ENCODE measurements around the gene ALKBH7. TPM values are rescaled to one million over a fixed set of nuclear protein-coding genes. Genes with fewer than 3 reads are reported as not detected.

The ALKBH7 gene
- total and polyA plus RNA-seq, 2 of the 13 experiments (the other 11 are each of a cell fraction or from before 2014, with no cell fraction given), result 29.6 to 45.9 TPM

GRCh38 chr19:6373813-6374108 is 1.2 kb downstream of the ALKBH7 start:
- CTCF ChIA-PET (ENCODE audit: low intra/inter-chr PET ratio, low total read pairs), result no interaction called here
- TF ChIP-seq, protein P1, sequence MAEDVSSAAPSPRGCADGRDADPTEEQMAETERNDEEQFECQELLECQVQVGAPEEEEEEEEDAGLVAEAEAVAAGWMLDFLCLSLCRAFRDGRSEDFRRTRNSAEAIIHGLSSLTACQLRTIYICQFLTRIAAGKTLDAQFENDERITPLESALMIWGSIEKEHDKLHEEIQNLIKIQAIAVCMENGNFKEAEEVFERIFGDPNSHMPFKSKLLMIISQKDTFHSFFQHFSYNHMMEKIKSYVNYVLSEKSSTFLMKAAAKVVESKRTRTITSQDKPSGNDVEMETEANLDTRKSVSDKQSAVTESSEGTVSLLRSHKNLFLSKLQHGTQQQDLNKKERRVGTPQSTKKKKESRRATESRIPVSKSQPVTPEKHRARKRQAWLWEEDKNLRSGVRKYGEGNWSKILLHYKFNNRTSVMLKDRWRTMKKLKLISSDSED (CRISPR knock-in tag; IDR thresholded peaks at IDR 0.05), result 0 out of 2 replicates have a peak, but pooled peaks have one; percentile 22
- TF ChIP-seq HOXA3 (CRISPR knock-in tag; IDR thresholded peaks at IDR 0.05), result 0 out of 2 replicates have a peak, but pooled peaks have one; percentile 24
- TF ChIP-seq GABPB1 (CRISPR knock-in tag; IDR thresholded peaks at IDR 0.05), result 0 out of 2 replicates have a peak, but pooled peaks have one; percentile 19
- TF ChIP-seq MED13 (CRISPR knock-in tag; IDR thresholded peaks at IDR 0.05), result no peak
- TF ChIP-seq GABPA (IDR thresholded peaks at IDR 0.05; ENCODE audit: low read depth, low read length), result no peak
- 0 out of 2 replicates have a peak, but pooled peaks have one; percentile 2 for TF ChIP-seq GABPA (CRISPR knock-in tag; IDR thresholded peaks at IDR 0.05; ENCODE audit: low read depth)
- no peak for TF ChIP-seq SAP130 (CRISPR knock-in tag; IDR thresholded peaks at IDR 0.05; ENCODE audit: low read depth)
- TF ChIP-seq, protein P2, sequence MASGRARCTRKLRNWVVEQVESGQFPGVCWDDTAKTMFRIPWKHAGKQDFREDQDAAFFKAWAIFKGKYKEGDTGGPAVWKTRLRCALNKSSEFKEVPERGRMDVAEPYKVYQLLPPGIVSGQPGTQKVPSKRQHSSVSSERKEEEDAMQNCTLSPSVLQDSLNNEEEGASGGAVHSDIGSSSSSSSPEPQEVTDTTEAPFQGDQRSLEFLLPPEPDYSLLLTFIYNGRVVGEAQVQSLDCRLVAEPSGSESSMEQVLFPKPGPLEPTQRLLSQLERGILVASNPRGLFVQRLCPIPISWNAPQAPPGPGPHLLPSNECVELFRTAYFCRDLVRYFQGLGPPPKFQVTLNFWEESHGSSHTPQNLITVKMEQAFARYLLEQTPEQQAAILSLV (CRISPR knock-in tag; IDR thresholded peaks at IDR 0.05; ENCODE audit: borderline replicate concordance), result 0 out of 2 replicates have a peak, but pooled peaks have one; percentile 30
- H3K27me3 ChIP-seq (ENCODE audit: control insufficient read depth in 1 of 2, insufficient read depth in 2 of 2, low read length in 2 of 2), result no peaks in the 10 kb centered on the region
- intact Hi-C loops (cut with micrococcal nuclease; ENCODE audit: unreplicated experiment), result no loop called here
- peaks cover 3 to 7% of the 10 kb centered on the region in 2 experiments; a peak in 2 of 5 replicates for H3K36me3 ChIP-seq (replicated peaks in 1 of 2; ENCODE audit: control insufficient read depth in 1 of 2, insufficient read depth in 2 of 2, low read length in 2 of 2)
- no peaks in the 10 kb centered on the region for H4K20me1 ChIP-seq (ENCODE audit: insufficient read depth, low read length)
- WGBS (ENCODE audit: low lambda C conversion rate), result 54% methylated on average over 5 of the region's 5 CpGs
- POLR2A ChIA-PET, result interaction anchor here (2.2 to 4.3 kb wide), 4 partner anchors 12 to 52 kb away, joined by 17 to 80 read pairs (median 37); partner anchors contain the start of genes CLPP, GTF2F1 and KHSRP
- peak overlapping the region; percentile 59 to 89 (median 70) for H3K4me3 ChIP-seq (replicated peaks in 1 of 3; ENCODE audit: insufficient read depth in 1 of 3, low read depth in 2 of 3, low read length in 3 of 3)
- H3K79me2 ChIP-seq (ENCODE audit: insufficient read depth, low read length), result no peaks in the 10 kb centered on the region
- DNase-seq (ENCODE audit: low spot score), result no peak
- H3K27ac ChIP-seq (ENCODE audit: extremely low read length, insufficient read depth, low read length), result peak overlapping the region; percentile 49
- in situ Hi-C loops (cut with HindIII; ENCODE audit: extremely low pct_ligation_motif_present, low pct_unique_long_range_greater_than_20kb), result no loop called here
- no TSS peak for BruUV-seq (replicated peaks)
- H3K9me3 ChIP-seq (ENCODE audit: low read length), result no peaks in the 10 kb centered on the region
- H3K4me2 ChIP-seq (ENCODE audit: low read depth, low read length), result peak overlapping the region; percentile 74
- no peak for ATAC-seq
- no peak for FAIRE-seq
- peaks cover 14% of the 10 kb centered on the region for H3K4me1 ChIP-seq (ENCODE audit: insufficient read depth, low read length)
- peak overlapping the region; percentile 59; the same call in 1 of the 2 replicates for H3K9ac ChIP-seq (ENCODE audit: insufficient read depth, low read depth, low read length)
- no peak overlapping the region for H2AFZ ChIP-seq (ENCODE audit: low read length)
